MM.1S (cell line): ENCODE results near the gene ZNF526.

ENCODE experiments used
- DNase-seq: peaks from one replicate; pipeline ENCODE4 v3.0.0-alpha.2; 2015
- H2AFZ ChIP-seq: fragments of 300-600 bp; sonication (generic); 2 replicates; pipeline ENCODE4 v1.6.0; 2016; ENCODE audit warnings: antibody characterized with exemption, low read length
- H3F3A ChIP-seq: fragments of 300-600 bp; sonication (generic); 2 replicates; pipeline ENCODE4 v1.6.1; 2016; ENCODE audit warnings: mild to moderate bottlenecking, antibody characterized with exemption, low read length, moderate library complexity, mixed read lengths; ENCODE audit not compliant: insufficient read depth
- H3K27ac ChIP-seq: fragments of 300-600 bp; sonication (generic); 2 replicates; pipeline ENCODE4 v1.5.1; 2016; ENCODE audit warnings: mild to moderate bottlenecking, low read length
- H3K27me3 ChIP-seq: fragments of 300-600 bp; sonication (generic); replicated peaks from 2 replicates; pipeline ENCODE4 v1.6.0; 2016; ENCODE audit warnings: low read length; ENCODE audit not compliant: insufficient read depth
- H3K36me3 ChIP-seq: fragments of 300-600 bp; sonication (generic); replicated peaks from 2 replicates; pipeline ENCODE4 v1.6.1; 2016; ENCODE audit warnings: mild to moderate bottlenecking, low read length, mixed read lengths; ENCODE audit not compliant: insufficient read depth
- H3K4me1 ChIP-seq: fragments of 300-600 bp; sonication (generic); 2 replicates; pipeline ENCODE4 v1.6.1; 2016; ENCODE audit warnings: low read length, mixed read lengths
- H3K4me2 ChIP-seq: fragments of 300-600 bp; sonication (generic); 2 replicates; pipeline ENCODE4 v1.6.0; 2016; ENCODE audit warnings: low read depth, low read length
- H3K4me3 ChIP-seq: fragments of 300-600 bp; sonication (generic); 2 replicates; pipeline ENCODE4 v1.5.1; 2016; ENCODE audit warnings: low read length, mixed read lengths
- H3K79me2 ChIP-seq: fragments of 300-600 bp; sonication (generic); 2 replicates; pipeline ENCODE4 v1.6.1; 2016; ENCODE audit warnings: mixed run types, low read length, mixed read lengths
- H3K9ac ChIP-seq: fragments of 300-600 bp; sonication (generic); 2 replicates; pipeline ENCODE4 v1.6.1; 2016; ENCODE audit warnings: low read length, mixed read lengths
- H3K9me2 ChIP-seq: fragments of 300-600 bp; sonication (generic); replicated peaks from 2 replicates; pipeline ENCODE4 v1.6.1; 2016; ENCODE audit warnings: mild to moderate bottlenecking, low read length, mixed read lengths; ENCODE audit not compliant: insufficient read depth
- H3K9me3 ChIP-seq: fragments of 300-600 bp; sonication (generic); replicated peaks from 2 replicates; pipeline ENCODE4 v1.6.1; 2016; ENCODE audit warnings: mild to moderate bottlenecking, low read length, mixed read lengths; ENCODE audit not compliant: insufficient read depth
- H4K20me1 ChIP-seq: fragments of 300-600 bp; sonication (generic); 2 replicates; pipeline ENCODE4 v1.6.1; 2016; ENCODE audit warnings: mild to moderate bottlenecking, low read length, moderate library complexity, mixed read lengths; ENCODE audit not compliant: insufficient read depth
- CTCF ChIP-seq: fragments of 300-600 bp; sonication (generic); IDR thresholded peaks from 2 replicates; pipeline ENCODE4 v1.5.1; 2016; ENCODE audit warnings: antibody characterized with exemption, low read length, mixed read lengths
- EZH2 ChIP-seq: fragments of 300-600 bp; sonication (generic); optimal IDR thresholded peaks from 2 replicates; pipeline ENCODE3; 2017; ENCODE audit warnings: low read depth, mild to moderate bottlenecking, antibody characterized with exemption, low read length, mixed read lengths
- EZH2phosphoT487 ChIP-seq: fragments of 300-600 bp; sonication (generic); IDR thresholded peaks from 2 replicates; pipeline ENCODE4 v1.6.1; 2018; ENCODE audit warnings: antibody characterized with exemption, low read length

Gene ZNF526

DNA sequence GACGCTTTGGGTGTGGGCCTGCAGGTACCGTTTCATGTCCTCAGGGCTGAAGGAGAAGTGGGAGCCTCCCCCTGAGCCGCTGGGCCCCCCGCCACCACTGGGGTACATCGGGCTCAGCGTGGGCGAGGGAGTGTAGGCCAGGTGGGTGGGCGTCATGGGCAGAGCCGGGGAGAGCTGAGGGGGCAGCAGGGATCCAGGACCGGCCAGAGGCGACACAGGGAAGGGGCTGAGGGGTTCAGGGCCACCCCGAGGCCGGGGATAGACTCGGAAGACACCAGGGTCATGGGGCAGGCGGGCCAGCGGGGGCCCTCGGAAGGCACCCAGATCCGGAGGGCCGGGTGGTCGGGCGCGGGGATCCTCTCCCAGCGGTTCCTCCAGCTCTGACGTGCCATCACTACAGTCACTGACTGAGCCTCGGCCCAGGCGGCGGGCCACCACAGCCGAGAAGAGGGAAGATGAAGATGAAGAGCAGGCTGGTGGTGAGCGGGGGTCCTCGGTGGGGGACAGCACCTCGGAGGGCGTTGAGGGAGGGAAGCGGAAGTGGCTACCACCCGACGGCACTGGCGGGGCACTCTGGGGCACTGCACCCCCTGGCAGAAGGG, 29.1 kb downstream of the ZNF526 start:
- Histone ChIP-seq H3K79me2 (peaks cover 25% of the 10 kb centered on the region), H3K27ac (no peak overlapping the region), H3K27me3 (no peaks in the 10 kb centered on the region), H4K20me1 (no peaks in the 10 kb centered on the region), H3K9ac (no peak overlapping the region), H3K4me3 (no peak overlapping the region), H3K9me3 (no peaks in the 10 kb centered on the region), H3K4me1 (peaks cover 12% of the 10 kb centered on the region), H3K4me2 (no peak overlapping the region), H2AFZ (no peak overlapping the region), H3K9me2 (no peaks in the 10 kb centered on the region), H3K36me3 (no peaks in the 10 kb centered on the region), H3F3A (peaks cover 13% of the 10 kb centered on the region)
- no peak for TF ChIP-seq EZH2
- no peak for TF ChIP-seq EZH2phosphoT487
- TF ChIP-seq CTCF = no peak
- DNase-seq = no peak

GRCh38 chr19:42249769-42250168, 29.7 kb downstream of the ZNF526 start:
- H2AFZ ChIP-seq = no peak overlapping the region
- no peak overlapping the region for H3K27ac ChIP-seq
- no peak overlapping the region for H3K4me2 ChIP-seq
- H3K9ac ChIP-seq = no peak overlapping the region
- H3K79me2 ChIP-seq = peaks cover 29% of the 10 kb centered on the region
- H3K9me2 ChIP-seq = no peaks in the 10 kb centered on the region
- H3K27me3 ChIP-seq = no peaks in the 10 kb centered on the region
- no peak for DNase-seq
- peaks cover 10% of the 10 kb centered on the region for H3F3A ChIP-seq
- H3K36me3 ChIP-seq = no peaks in the 10 kb centered on the region
- TF ChIP-seq EZH2phosphoT487 = no peak
- no peak for TF ChIP-seq CTCF
- TF ChIP-seq EZH2 = no peak
- no peaks in the 10 kb centered on the region for H4K20me1 ChIP-seq
- H3K9me3 ChIP-seq = no peaks in the 10 kb centered on the region
- H3K4me1 ChIP-seq = peaks cover 12% of the 10 kb centered on the region
- no peak overlapping the region for H3K4me3 ChIP-seq

DNA sequence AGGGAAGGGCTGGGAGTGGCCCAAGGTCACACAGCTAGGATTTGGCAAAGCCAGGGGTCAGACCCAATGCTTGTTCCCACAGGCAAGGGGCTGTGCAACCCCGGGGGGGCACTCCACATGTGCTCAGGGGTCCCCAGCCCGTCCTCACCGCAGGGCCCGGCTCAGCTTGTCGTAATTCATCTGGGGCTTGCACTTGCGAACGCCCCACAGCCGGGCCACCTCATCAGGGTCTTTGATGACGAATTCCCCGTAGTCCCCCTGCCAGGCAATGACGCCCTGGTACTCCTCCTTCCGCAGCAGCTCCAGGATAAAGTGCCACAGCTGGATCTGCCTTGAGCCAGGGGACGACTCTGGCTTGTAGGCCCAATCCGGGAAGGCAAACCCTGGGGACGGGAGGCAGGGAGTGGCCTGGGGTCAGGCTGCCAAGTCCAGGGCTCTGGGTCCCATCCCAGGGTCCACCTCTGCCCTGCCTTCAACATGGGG, 30.1 kb downstream of the ZNF526 start:
- H3K4me1 ChIP-seq = peaks cover 8% of the 10 kb centered on the region; the same call in 1 of the 2 replicates
- TF ChIP-seq CTCF (no peak), EZH2phosphoT487 (no peak), EZH2 (no peak)
- no peaks in the 10 kb centered on the region for H3K36me3 ChIP-seq
- no peaks in the 10 kb centered on the region for H3K27me3 ChIP-seq
- H3K27ac ChIP-seq = no peak overlapping the region
- peaks cover 6% of the 10 kb centered on the region for H3F3A ChIP-seq
- DNase-seq = no peak
- H3K4me2 ChIP-seq = no peak overlapping the region
- peaks cover 29% of the 10 kb centered on the region for H3K79me2 ChIP-seq
- no peaks in the 10 kb centered on the region for H3K9me3 ChIP-seq
- H4K20me1 ChIP-seq = no peaks in the 10 kb centered on the region
- H3K9me2 ChIP-seq = no peaks in the 10 kb centered on the region
- no peak overlapping the region for H3K4me3 ChIP-seq
- no peak overlapping the region for H3K9ac ChIP-seq
- H2AFZ ChIP-seq = no peak overlapping the region
